Nephron (organoid): ENCODE results near the gene CELF1.

Source experiments
- H3K27ac Mint-ChIP-seq, 3 experiments: 2 replicates each; pipeline ENCODE4 v1.8.0; 2020; ENCODE audit warnings: mixed read lengths in 3 of 3, mild to moderate bottlenecking in 2 of 3, moderate library complexity in 1 of 3
- H3K27me3 Mint-ChIP-seq: 2 replicates; pipeline ENCODE4 v1.8.0; 2021; ENCODE audit warnings: low read depth, mild to moderate bottlenecking, moderate library complexity, mixed read lengths
- H3K36me3 Mint-ChIP-seq: 2 replicates; pipeline ENCODE4 v1.8.0; 2020; ENCODE audit warnings: low read depth, mixed read lengths
- H3K4me1 Mint-ChIP-seq: 2 replicates; pipeline ENCODE4 v1.8.0; 2020; ENCODE audit warnings: mixed read lengths
- H3K4me3 Mint-ChIP-seq, 3 experiments: 2 replicates each; pipeline ENCODE4 v1.8.0; 2020; ENCODE audit warnings: mild to moderate bottlenecking in 3 of 3, mixed read lengths in 3 of 3, moderate library complexity in 2 of 3
- H3K9me3 Mint-ChIP-seq: 2 replicates; pipeline ENCODE4 v1.8.0; 2020; ENCODE audit warnings: mixed read lengths
- TF ChIP-seq, protein P1 (sequence below), 3 experiments: fragments of 200-600 bp; sonication (generic); IDR thresholded peaks; one replicate each; pipeline ENCODE4 v1.5.0; 2021; ENCODE audit warnings: antibody characterized with exemption in 3 of 3; ENCODE audit not compliant: unreplicated experiment in 3 of 3

CELF1 gene

DNA sequence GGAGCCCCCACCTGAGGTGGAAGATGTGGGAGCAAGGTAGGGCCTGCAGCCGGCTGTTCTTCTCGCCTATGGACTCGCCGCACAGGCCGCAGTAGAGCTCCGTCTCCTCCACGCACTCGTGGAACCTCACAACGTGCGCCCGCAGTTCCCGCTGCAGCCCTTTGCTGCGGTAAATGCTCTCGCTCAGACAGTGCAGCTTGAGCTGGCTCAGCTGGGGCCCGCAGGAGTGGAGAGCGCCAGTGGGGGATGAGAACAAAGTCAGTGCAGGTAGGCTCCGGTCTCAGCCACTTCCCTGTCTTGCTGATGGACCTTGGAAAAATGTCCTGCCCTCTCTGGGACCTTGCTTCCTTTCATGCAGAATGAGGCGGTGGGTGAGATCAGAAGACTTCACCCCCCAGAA is 114.2 kb downstream of the CELF1 start:
- H3K27me3 Mint-ChIP-seq, result peaks cover 4% of the 10 kb centered on the region
- TF ChIP-seq, protein P1, sequence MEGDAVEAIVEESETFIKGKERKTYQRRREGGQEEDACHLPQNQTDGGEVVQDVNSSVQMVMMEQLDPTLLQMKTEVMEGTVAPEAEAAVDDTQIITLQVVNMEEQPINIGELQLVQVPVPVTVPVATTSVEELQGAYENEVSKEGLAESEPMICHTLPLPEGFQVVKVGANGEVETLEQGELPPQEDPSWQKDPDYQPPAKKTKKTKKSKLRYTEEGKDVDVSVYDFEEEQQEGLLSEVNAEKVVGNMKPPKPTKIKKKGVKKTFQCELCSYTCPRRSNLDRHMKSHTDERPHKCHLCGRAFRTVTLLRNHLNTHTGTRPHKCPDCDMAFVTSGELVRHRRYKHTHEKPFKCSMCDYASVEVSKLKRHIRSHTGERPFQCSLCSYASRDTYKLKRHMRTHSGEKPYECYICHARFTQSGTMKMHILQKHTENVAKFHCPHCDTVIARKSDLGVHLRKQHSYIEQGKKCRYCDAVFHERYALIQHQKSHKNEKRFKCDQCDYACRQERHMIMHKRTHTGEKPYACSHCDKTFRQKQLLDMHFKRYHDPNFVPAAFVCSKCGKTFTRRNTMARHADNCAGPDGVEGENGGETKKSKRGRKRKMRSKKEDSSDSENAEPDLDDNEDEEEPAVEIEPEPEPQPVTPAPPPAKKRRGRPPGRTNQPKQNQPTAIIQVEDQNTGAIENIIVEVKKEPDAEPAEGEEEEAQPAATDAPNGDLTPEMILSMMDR (IDR thresholded peaks at IDR 0.05; ENCODE audit: unreplicated experiment in 3 of 3), result no peak
- H3K9me3 Mint-ChIP-seq, result no peaks in the 10 kb centered on the region
- no peak overlapping the region for H3K27ac Mint-ChIP-seq
- H3K36me3 Mint-ChIP-seq, result no peaks in the 10 kb centered on the region
- H3K4me1 Mint-ChIP-seq, result peaks cover 18% of the 10 kb centered on the region
- H3K4me3 Mint-ChIP-seq, result no peak overlapping the region

DNA sequence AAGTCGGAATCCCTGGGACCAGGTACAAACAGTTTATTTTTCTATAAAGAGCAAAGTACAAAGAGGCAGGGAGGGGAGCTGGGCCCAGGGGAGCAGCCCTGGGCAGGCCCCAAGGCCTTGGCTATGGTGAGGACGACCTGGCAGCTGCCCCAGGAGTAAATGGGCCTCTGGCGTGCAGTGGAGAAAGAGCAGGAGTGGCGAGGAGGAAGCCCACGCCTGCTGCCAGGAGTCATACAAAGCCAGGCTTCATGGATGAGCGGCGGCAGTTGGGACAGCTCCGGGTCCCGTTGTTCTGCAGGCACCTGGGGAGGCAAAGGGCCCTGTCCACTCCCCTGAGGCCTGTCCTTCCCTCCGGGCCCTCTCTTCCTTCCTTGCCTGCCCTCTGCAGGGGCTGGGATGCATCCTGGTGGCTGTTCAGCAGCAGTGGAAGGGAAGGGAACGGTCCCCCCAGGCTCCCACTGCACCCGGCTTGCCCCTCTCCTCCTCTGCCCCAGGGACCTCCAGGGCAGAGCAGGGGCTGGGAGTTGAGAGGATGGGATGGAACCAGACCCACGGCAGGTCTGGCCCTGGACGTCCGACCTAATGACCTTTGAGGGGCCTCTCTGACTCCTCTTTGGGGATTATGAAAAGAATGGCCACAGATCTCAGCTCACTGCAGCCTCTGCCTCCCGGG is 115.0 kb downstream of the CELF1 start:
- no peaks in the 10 kb centered on the region for H3K36me3 Mint-ChIP-seq
- H3K27ac Mint-ChIP-seq, result peak overlapping the region; percentile 42 to 81 (median 81)
- no peak overlapping the region for H3K4me3 Mint-ChIP-seq
- H3K4me1 Mint-ChIP-seq, result peaks cover 18% of the 10 kb centered on the region
- no peaks in the 10 kb centered on the region for H3K27me3 Mint-ChIP-seq
- no peaks in the 10 kb centered on the region for H3K9me3 Mint-ChIP-seq
- TF ChIP-seq, protein P1 (IDR thresholded peaks at IDR 0.05; ENCODE audit: unreplicated experiment in 3 of 3), result no peak

DNA sequence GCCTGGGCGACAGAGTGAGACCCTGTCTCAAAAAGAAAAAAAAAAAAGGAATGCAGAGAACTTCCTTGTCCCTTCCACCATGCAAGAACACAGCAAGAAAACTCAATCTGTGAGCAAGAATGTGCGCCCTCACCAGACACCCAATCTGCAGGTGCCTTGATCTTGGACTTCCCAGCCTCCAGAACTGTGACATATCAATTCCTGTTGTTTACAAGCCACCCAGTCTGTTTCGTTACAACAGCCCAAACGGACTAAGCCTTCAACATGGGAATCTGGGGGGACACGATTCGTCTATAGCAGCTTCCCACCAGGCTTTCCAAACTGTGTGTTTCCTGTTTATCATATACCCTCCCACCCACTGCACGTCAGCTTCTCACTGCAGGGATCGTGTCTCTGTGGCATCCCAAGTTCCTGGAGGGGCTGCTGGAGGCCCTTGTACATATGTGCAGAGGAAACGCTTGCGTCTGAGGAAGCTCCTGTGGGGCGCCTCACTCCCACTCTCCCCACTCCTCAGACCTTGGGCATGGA is 115.7 kb downstream of the CELF1 start:
- no peaks in the 10 kb centered on the region for H3K27me3 Mint-ChIP-seq
- H3K4me3 Mint-ChIP-seq, result no peak overlapping the region
- no peaks in the 10 kb centered on the region for H3K9me3 Mint-ChIP-seq
- H3K4me1 Mint-ChIP-seq, result peaks cover 19% of the 10 kb centered on the region
- TF ChIP-seq, protein P1 (IDR thresholded peaks at IDR 0.05; ENCODE audit: unreplicated experiment in 3 of 3), result no peak
- no peaks in the 10 kb centered on the region for H3K36me3 Mint-ChIP-seq
- H3K27ac Mint-ChIP-seq, result peak overlapping the region; percentile 42 to 81 (median 81)

- Mint-ChIP-seq H3K27me3 (no peaks in the 10 kb centered on the region), H3K4me3 (no peak overlapping the region), H3K36me3 (no peaks in the 10 kb centered on the region), H3K27ac (no peak overlapping the region), H3K9me3 (no peaks in the 10 kb centered on the region), H3K4me1 (peaks cover 19% of the 10 kb centered on the region)
- TF ChIP-seq, protein P1 (IDR thresholded peaks at IDR 0.05; ENCODE audit: unreplicated experiment in 3 of 3), result no peak
These were observed 116.2 kb downstream of the CELF1 start for GRCh38 chr11:47436726-47437125.

DNA sequence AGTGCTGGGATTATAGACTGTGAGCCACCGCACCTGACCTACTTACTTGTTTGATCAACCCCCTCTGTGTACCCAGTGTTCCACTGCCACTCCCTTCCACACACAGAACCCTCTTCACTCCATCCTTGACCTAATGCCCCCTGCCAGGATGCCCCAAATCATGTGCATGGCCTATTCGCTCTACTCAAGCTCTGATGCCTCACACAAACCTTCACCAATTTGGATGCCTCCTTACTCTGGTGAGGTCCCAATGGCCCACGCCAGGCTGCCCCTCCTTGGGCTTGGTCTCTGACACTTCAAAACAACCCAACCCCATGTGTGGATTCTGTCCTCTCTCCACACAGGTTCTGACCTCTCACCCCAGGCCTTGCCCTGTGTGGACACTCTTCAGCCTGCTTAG is 117.2 kb downstream of the CELF1 start:
- TF ChIP-seq, protein P1 (IDR thresholded peaks at IDR 0.05; ENCODE audit: unreplicated experiment in 3 of 3), result no peak
- H3K9me3 Mint-ChIP-seq, result no peaks in the 10 kb centered on the region
- no peaks in the 10 kb centered on the region for H3K27me3 Mint-ChIP-seq
- H3K4me1 Mint-ChIP-seq, result peaks cover 19% of the 10 kb centered on the region
- H3K27ac Mint-ChIP-seq, result peak overlapping the region in 1 of 3 experiments; percentile 42
- H3K36me3 Mint-ChIP-seq, result no peaks in the 10 kb centered on the region
- H3K4me3 Mint-ChIP-seq, result no peak overlapping the region
